OCI-LY1 (cell line): Measurements from ENCODE around the gene MC1R.

Experiments
- H2AFZ ChIP-seq: fragments of 200-600 bp; sonication (generic), shearing (Covaris generic); 2 replicates; pipeline ENCODE4 v1.6.0; 2014; ENCODE audit warnings: antibody characterized with exemption, mild to moderate bottlenecking, low read length
- H3F3A ChIP-seq: fragments of 200-600 bp; sonication (generic), shearing (Covaris generic); 2 replicates; pipeline ENCODE4 v1.6.0; 2014; ENCODE audit warnings: mild to moderate bottlenecking, antibody characterized with exemption, low read length, moderate library complexity; ENCODE audit not compliant: insufficient read depth
- H3K27ac ChIP-seq: fragments of 200-600 bp; sonication (generic); 2 replicates; pipeline ENCODE4 v1.5.1; 2014; ENCODE audit warnings: low read length, mixed run types, mild to moderate bottlenecking, low read depth; ENCODE audit not compliant: poor library complexity, severe bottlenecking
- H3K27me3 ChIP-seq: fragments of 200-600 bp; sonication (generic); 2 replicates; pipeline ENCODE4 v1.6.0; 2014; ENCODE audit warnings: antibody characterized with exemption, mild to moderate bottlenecking, low read length, moderate library complexity; ENCODE audit not compliant: insufficient read depth
- H3K36me3 ChIP-seq: fragments of 200-600 bp; sonication (generic); 2 replicates; pipeline ENCODE4 v1.6.1; 2014; ENCODE audit warnings: mild to moderate bottlenecking, antibody characterized with exemption, low read length, moderate library complexity, mixed read lengths; ENCODE audit not compliant: insufficient read depth
- H3K4me1 ChIP-seq: fragments of 200-600 bp; sonication (generic); 2 replicates; pipeline ENCODE4 v1.5.1; 2014; ENCODE audit warnings: mild to moderate bottlenecking, low read length, moderate library complexity; ENCODE audit not compliant: insufficient read depth, severe bottlenecking
- H3K4me2 ChIP-seq: fragments of 200-600 bp; sonication (generic), shearing (Covaris generic); 2 replicates; pipeline ENCODE4 v1.6.1; 2014; ENCODE audit warnings: low read length
- H3K4me3 ChIP-seq: fragments of 200-600 bp; sonication (generic); 2 replicates; pipeline ENCODE4 v1.5.1; 2014; ENCODE audit warnings: low read length, low read depth, mild to moderate bottlenecking, mixed read lengths; ENCODE audit not compliant: poor library complexity, severe bottlenecking
- H3K79me2 ChIP-seq: fragments of 200-600 bp; shearing (Covaris generic); 2 replicates; pipeline ENCODE4 v1.6.1; 2016; ENCODE audit warnings: mixed run types, low read length, mixed read lengths; ENCODE audit not compliant: insufficient read depth
- H3K9ac ChIP-seq: fragments of 200-600 bp; sonication (generic), shearing (Covaris generic); 2 replicates; pipeline ENCODE4 v1.6.1; 2014; ENCODE audit warnings: mild to moderate bottlenecking, low read length, mixed read lengths
- H3K9me2 ChIP-seq: fragments of 200-600 bp; sonication (generic), shearing (Covaris generic); 2 replicates; pipeline ENCODE4 v1.6.1; 2014; ENCODE audit warnings: low read depth, mild to moderate bottlenecking, low read length, mixed read lengths
- H3K9me3 ChIP-seq: fragments of 200-600 bp; shearing (Covaris generic); 2 replicates; pipeline ENCODE4 v1.6.1; 2014; ENCODE audit warnings: low read length, mixed read lengths
- H4K20me1 ChIP-seq: fragments of 200-600 bp; sonication (generic), shearing (Covaris generic); 2 replicates; pipeline ENCODE4 v1.6.0; 2016; ENCODE audit warnings: mild to moderate bottlenecking, low read length; ENCODE audit not compliant: insufficient read depth
- CTCF ChIP-seq: fragments of 200-600 bp; sonication (generic), shearing (Covaris generic); IDR thresholded peaks from 2 replicates; pipeline ENCODE4 v1.5.1; 2017; ENCODE audit warnings: mild to moderate bottlenecking, antibody characterized with exemption, low read length, moderate library complexity, mixed read lengths
- EZH2 ChIP-seq: fragments of 200-600 bp; sonication (generic), shearing (Covaris generic); IDR thresholded peaks from 2 replicates; pipeline ENCODE4 v1.8.0; 2017; ENCODE audit warnings: borderline replicate concordance, mixed run types, mild to moderate bottlenecking, antibody characterized with exemption, low read length, moderate library complexity, mixed read lengths

MC1R gene

DNA sequence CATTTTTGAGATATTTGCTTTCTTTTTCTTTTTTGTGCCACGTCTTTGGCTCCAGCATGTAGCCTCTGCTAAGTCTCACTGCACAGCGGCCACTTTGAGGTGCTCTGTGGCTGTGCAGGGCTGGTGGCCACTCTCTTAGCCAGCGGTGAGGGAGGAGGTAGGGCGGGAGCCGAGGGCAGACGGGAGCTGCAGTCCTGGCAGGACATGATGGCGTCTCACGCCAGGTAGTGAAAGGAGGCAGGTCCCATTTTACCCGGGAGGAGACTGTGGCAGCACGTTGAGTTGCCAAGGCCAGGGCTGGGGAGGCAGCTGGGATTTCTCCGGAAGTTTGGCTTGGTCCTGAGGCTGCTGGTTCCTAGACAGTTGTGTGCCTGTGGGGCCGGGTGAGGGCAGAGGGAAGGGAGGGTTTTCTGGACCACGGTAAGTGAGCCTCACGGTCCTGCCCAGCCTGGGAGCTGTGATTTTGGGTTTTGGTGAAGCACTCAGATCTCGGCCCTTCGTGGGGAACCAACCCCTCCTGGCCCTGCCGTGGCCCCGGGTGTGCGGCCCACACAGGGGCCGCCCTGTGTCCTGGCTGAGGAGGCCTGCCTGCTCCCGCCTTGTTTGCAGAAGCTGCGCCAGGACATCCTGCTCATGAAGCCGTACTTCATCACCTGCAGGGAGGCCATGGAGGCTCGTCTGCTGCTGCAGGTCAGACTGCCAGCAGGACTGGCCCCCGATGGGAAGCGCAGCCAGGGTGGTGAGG lies 44.3 kb downstream of the MC1R start:
- peaks cover 67% of the 10 kb centered on the region for H3K36me3 ChIP-seq
- no peak overlapping the region for H3K4me3 ChIP-seq
- TF ChIP-seq CTCF (no peak), EZH2 (no peak)
- H3K9ac ChIP-seq: no peak overlapping the region
- no peaks in the 10 kb centered on the region for H3F3A ChIP-seq
- no peak overlapping the region for H3K4me2 ChIP-seq
- no peaks in the 10 kb centered on the region for H3K4me1 ChIP-seq
- H2AFZ ChIP-seq: no peak overlapping the region
- H3K27me3 ChIP-seq: no peaks in the 10 kb centered on the region
- no peaks in the 10 kb centered on the region for H3K9me2 ChIP-seq
- H3K27ac ChIP-seq: no peak overlapping the region
- H4K20me1 ChIP-seq: no peaks in the 10 kb centered on the region
- no peaks in the 10 kb centered on the region for H3K79me2 ChIP-seq
- no peaks in the 10 kb centered on the region for H3K9me3 ChIP-seq

- no peaks in the 10 kb centered on the region for H3K9me3 ChIP-seq
- H3F3A ChIP-seq: no peaks in the 10 kb centered on the region
- peaks cover 54% of the 10 kb centered on the region for H3K36me3 ChIP-seq
- no peak overlapping the region for H3K4me2 ChIP-seq
- H3K27me3 ChIP-seq: no peaks in the 10 kb centered on the region
- H3K9me2 ChIP-seq: no peaks in the 10 kb centered on the region
- no peak overlapping the region for H3K4me3 ChIP-seq
- H2AFZ ChIP-seq: no peak overlapping the region
- H3K9ac ChIP-seq: no peak overlapping the region
- H3K4me1 ChIP-seq: no peaks in the 10 kb centered on the region
- H4K20me1 ChIP-seq: no peaks in the 10 kb centered on the region
- TF ChIP-seq EZH2 (no peak), CTCF (no peak)
- H3K27ac ChIP-seq: no peak overlapping the region
- no peaks in the 10 kb centered on the region for H3K79me2 ChIP-seq
These were observed 45.5 kb downstream of the MC1R start for GRCh38 chr16:89964201-89964600.

DNA sequence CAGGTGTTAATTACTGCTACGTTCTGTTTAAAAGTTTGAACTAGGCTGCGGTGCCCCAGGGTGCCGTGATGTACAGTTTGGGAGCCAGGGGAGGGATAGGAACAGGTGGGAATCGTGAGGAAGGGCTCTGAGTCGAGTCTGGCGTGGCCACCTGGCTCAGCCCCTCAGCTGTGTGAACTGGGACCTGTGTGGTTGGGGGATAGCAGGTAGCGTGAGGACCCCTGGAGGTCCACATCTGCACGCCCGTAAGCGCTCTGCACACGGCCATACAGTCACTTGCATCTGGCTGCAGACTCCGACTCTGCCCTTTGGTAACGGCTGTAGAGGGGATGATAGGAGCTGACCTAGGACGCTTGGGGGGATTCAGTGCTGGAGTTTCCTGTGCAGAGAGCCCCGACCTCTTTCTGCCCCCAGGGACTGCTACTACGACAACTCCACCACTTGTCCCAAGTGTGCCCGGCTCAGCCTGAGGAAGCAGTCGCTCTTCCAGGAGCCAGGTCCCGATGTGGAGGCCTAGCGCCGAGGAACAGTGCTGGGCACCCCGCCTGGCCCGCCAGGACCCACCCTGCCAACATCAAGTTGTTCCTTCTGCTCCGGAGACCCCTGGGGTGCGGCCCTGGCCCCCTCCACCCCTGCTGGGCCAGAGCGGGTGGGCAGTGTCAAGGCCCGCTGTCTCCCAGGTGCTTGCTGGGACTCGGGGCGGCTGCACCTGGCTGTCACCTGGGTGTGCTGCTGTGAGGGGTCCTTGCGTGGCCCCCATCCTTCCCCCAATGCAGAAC lies 47.0 kb downstream of the MC1R start:
- Histone ChIP-seq H3K27me3 (no peaks in the 10 kb centered on the region), H3K27ac (no peak overlapping the region), H2AFZ (no peak overlapping the region), H4K20me1 (no peaks in the 10 kb centered on the region), H3K4me3 (no peak overlapping the region), H3K4me1 (no peaks in the 10 kb centered on the region), H3K9ac (no peak overlapping the region), H3K9me2 (no peaks in the 10 kb centered on the region), H3F3A (no peaks in the 10 kb centered on the region), H3K4me2 (no peak overlapping the region), H3K36me3 (peaks cover 41% of the 10 kb centered on the region), H3K9me3 (no peaks in the 10 kb centered on the region; the same call in 1 of the 2 replicates), H3K79me2 (no peaks in the 10 kb centered on the region)
- TF ChIP-seq EZH2 (no peak), CTCF (no peak)
